Astrocyte of the spinal cord (primary cell): ENCODE results near the gene TNRC6B.

ENCODE experiments used
- DNase-seq: peaks from one replicate; pipeline ENCODE4 v3.0.0; 2011; ENCODE audit warnings: low read depth, low spot score
- H3K4me3 ChIP-seq: 2 replicates; pipeline ENCODE4 v1.5.1; 2011; ENCODE audit warnings: low read depth, mild to moderate bottlenecking, low read length, moderate library complexity
- in situ Hi-C: cut with HindIII; loops from 2 replicates; pipeline ENCODE4 v1.10.0; 2017; ENCODE audit warnings: low sequenced_read_pairs
- TF ChIP-seq, protein P1 (sequence below): IDR thresholded peaks from 2 replicates; pipeline ENCODE4 v1.5.1; 2012; ENCODE audit warnings: low read depth, mild to moderate bottlenecking, low read length, inconsistent platforms

TNRC6B gene

DNA sequence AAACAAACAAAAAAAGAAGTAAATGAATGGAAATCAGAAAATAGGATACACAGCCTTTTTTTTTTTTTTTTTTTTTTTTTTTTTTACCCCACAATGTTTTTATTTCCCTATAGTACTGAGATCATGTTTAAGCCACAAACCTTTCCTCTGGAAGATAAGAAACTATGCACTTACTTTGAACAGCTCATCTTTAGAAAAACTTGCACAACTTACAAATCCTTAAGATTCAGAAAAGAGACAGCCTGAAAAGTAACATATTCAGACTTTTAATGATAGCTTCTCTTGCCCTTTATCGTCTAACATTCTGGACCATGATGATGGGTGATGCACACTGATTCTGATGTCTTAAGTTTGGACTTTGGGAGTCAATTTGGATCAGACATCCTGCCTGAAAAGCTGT is 80.3 kb downstream of the TNRC6B start:
- DNase-seq = no peak
- in situ Hi-C loops = no loop called here
- TF ChIP-seq, protein P1, sequence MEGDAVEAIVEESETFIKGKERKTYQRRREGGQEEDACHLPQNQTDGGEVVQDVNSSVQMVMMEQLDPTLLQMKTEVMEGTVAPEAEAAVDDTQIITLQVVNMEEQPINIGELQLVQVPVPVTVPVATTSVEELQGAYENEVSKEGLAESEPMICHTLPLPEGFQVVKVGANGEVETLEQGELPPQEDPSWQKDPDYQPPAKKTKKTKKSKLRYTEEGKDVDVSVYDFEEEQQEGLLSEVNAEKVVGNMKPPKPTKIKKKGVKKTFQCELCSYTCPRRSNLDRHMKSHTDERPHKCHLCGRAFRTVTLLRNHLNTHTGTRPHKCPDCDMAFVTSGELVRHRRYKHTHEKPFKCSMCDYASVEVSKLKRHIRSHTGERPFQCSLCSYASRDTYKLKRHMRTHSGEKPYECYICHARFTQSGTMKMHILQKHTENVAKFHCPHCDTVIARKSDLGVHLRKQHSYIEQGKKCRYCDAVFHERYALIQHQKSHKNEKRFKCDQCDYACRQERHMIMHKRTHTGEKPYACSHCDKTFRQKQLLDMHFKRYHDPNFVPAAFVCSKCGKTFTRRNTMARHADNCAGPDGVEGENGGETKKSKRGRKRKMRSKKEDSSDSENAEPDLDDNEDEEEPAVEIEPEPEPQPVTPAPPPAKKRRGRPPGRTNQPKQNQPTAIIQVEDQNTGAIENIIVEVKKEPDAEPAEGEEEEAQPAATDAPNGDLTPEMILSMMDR = no peak
- H3K4me3 ChIP-seq = no peak overlapping the region

DNA sequence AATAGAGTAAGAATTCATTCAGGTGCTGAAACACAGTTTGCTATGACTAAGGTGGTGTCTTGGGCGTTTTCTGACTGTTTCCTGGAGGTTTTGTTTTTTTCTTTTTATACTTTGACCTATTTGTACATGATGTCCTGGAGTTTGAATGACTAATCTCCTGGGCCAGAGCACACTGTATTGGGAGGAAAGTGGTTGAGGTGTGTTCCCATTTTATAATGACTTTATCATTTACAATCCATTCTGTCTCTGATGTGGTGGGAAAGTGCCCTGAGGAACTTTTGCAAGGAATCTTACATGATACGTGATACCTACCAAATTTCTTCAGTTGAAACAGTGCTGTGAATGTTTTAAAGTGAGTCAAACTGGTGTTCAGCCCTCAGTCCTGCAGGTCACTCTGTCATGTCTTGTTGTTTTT is 80.8 kb downstream of the TNRC6B start:
- in situ Hi-C loops = no loop called here
- TF ChIP-seq, protein P1 = no peak
- H3K4me3 ChIP-seq = no peak overlapping the region
- DNase-seq = peak; percentile 41

DNA sequence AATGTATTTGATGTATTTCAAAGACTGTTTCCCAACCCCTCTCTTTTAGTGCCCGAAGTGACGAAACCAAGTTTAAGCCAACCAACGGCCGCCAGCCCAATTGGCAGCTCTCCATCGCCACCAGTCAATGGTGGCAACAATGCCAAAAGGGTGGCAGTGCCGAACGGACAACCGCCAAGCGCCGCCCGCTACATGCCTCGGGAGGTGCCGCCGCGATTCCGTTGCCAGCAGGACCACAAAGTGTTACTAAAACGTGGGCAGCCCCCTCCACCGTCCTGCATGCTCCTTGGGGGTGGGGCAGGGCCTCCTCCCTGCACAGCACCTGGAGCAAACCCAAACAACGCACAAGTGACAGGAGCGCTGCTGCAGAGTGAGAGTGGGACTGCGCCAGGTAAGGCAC is 84.1 kb downstream of the TNRC6B start:
- no peak for DNase-seq
- TF ChIP-seq, protein P1 = no peak
- in situ Hi-C loops = no loop called here

DNA sequence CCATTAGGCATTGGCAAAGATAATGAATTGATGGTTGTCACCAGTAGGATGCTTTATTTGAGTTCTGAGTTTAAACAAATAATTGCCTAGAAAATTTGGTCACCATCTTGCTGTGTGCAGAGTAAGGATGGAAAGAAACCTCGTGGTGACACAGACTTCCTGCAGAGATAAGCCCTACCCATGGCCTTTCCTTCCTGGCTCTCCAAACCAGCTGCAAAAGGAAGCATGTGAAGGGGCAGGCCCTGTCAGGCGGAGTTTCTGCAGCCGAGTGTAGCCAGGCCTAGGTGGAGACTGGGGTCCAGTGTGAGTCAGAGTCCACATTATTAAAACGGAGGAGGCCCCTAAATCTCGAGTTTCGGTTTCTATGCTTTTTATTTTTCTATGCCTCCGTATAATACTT is 85.5 kb downstream of the TNRC6B start:
- in situ Hi-C loops = no loop called here
- DNase-seq = no peak
- no peak overlapping the region for H3K4me3 ChIP-seq
- TF ChIP-seq, protein P1 = no peak

More for the DNA sequence above, 84.1 kb downstream of the TNRC6B start:
- H3K4me3 ChIP-seq = no peak overlapping the region

DNA sequence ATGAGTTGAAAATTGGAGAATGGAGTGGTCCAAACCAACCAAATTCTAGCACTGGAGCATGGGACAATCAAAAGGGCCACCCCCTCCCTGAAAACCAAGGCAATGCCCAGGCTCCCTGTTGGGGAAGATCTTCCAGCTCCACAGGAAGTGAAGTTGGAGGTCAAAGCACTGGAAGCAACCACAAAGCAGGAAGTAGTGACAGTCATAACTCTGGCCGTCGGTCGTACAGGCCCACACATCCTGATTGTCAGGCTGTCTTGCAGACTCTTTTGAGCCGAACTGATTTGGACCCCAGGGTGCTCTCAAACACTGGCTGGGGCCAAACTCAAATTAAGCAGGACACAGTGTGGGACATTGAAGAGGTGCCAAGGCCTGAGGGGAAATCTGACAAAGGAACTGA is 88.1 kb downstream of the TNRC6B start:
- in situ Hi-C loops = no loop called here

DNA sequence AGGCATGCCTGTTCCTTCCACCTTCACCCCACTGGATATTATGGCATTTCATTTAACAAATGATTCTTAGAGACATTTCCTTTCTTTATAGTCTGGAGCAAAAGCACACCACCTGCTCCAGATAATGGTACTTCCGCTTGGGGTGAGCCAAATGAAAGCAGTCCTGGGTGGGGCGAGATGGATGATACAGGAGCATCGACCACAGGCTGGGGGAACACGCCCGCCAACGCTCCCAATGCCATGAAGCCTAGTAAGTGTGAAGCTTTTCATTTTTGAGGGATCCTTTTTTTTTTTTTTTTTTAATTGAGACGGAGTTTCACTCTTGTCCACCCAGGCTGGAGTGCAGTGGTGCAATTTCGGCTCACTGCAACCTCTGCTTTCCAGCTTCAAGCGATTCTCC is 92.3 kb downstream of the TNRC6B start:
- in situ Hi-C loops = no loop called here
- H3K4me3 ChIP-seq = no peak overlapping the region
- TF ChIP-seq, protein P1 = no peak
- DNase-seq = no peak

More for the DNA sequence above, 88.1 kb downstream of the TNRC6B start:
- no peak for DNase-seq
- TF ChIP-seq, protein P1 = no peak
- no peak overlapping the region for H3K4me3 ChIP-seq
